Activated T-cell treated with anti-CD3 and anti-CD28 coated beads for 1 hour (primary cell): ENCODE measurements around the gene PNPO.

Experiments used
- DNase-seq: peaks from one replicate; pipeline ENCODE4 v3.0.0-alpha.2; 2020; ENCODE audit warnings: low read depth

Gene PNPO

GRCh38 chr17:47998044-47998443, 56.7 kb downstream of the PNPO start:
- DNase-seq, result no peak
